GM03348 (cell line): ENCODE data around the gene SLC26A9.
"Not testable (repeated sequence)": the region's sequence is repeated elsewhere in the genome, so short reads cannot be mapped to it uniquely, and the experiment has no call there.

Source experiments
- DNase-seq: peaks from one replicate; pipeline ENCODE4 v3.0.0; 2012; ENCODE audit warnings: low spot score

SLC26A9 gene

DNA sequence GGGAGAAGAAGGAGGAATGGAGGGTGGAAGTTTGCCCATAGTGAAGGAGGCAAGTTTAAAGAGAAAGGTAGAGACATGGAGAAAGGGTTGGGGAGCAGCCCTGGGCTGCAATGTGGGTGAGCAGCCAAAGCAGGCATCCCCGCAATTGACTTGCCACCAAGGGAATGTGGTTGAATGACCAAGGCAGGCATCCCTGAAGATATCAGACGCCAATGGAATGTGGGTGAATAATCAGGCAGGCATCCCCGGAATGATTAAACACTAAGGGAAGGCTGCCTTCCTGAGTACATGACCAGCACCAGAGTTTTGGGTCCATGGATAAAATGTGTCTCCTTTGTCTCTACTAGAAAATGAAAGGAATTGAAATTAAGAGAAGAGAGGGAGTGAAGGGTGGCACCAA, 53.5 kb downstream of the SLC26A9 start:
- peak; percentile 67 for DNase-seq

GRCh38 chr1:205889006-205889405, 54.2 kb downstream of the SLC26A9 start:
- DNase-seq, result not testable (repeated sequence)

- no peak for DNase-seq
Observed at GRCh38 chr1:205883792-205884191, 59.5 kb downstream of the SLC26A9 start.

DNA sequence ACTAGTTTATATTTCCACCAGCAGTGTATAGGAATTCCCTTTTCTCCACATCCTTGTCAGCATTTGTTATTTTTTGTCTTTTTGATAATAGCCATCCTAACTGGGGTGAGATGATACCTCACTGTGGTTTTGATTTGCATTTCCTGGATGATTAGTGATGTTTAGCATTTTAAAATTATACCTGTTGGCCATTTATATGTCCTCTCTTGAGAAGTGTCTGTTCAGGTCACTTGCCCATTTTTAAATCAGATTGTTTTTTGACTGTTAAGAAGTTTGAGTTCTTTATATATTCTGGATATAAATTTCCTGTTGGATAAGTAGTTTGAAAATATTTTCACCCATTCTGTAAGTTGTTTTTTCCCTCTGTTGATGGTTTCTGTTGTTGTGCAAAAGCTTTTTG, 62.3 kb downstream of the SLC26A9 start:
- DNase-seq, result no peak

GRCh38 chr1:205879974-205880373, 63.3 kb downstream of the SLC26A9 start:
- no peak for DNase-seq

- DNase-seq, result no peak
Observed at GRCh38 chr1:205878026-205878425, 65.2 kb downstream of the SLC26A9 start.

DNA sequence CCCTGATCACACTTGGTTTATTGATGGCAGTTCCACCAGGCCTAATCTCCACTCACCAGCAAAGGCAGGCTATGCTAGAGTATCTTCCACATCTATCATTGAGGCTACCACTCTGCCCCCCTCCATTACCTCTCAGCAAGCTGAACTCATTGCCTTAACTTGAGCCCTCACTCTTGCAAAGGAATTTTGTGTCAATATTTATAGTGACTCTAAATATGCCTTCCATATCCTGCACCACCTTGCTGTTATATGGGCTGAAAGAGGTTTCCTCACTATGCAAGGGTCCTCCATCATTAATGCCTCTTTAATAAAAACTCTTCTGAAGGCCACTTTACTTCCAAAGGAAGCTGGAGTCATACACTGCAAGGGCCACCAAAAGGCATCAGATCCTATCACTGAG, 70.1 kb downstream of the SLC26A9 start:
- DNase-seq, result not testable (repeated sequence)

DNA sequence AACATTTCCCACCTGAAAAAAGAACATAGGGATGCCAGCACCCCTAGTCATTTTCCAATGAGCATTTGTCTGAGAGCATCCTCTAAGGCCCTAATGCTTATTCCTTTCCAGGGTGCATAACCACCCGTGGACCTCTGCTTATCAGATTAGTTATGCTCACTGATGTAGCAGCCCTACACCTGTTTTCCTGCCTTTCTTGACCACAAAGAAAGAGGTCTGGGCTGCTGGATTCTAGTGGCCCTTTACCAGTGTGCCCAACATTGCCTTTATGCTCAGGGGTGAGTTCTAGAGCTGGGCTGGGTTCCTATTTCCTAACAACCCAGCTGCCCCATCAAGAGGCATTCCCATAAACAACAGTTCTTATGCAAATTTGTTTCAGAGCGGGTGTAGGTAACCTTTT, 73.0 kb downstream of the SLC26A9 start:
- no peak for DNase-seq
